Ishikawa (cell line): Measurements from ENCODE around the gene QRFPR.

ENCODE experiments used
- CEBPB ChIP-seq: IDR thresholded peaks from 2 replicates; pipeline ENCODE4 v1.6.1; 2012
- CREB1 ChIP-seq: IDR thresholded peaks from 2 replicates; pipeline ENCODE4 v1.6.1; 2012; ENCODE audit warnings: low read depth
- EGR1 ChIP-seq: IDR thresholded peaks from 2 replicates; pipeline ENCODE4 v1.6.1; 2012
- EP300 ChIP-seq: IDR thresholded peaks from 2 replicates; pipeline ENCODE4 v1.6.1; 2012; ENCODE audit warnings: borderline replicate concordance
- FOXM1 ChIP-seq: IDR thresholded peaks from 2 replicates; pipeline ENCODE4 v1.6.1; 2012; ENCODE audit warnings: low read depth, borderline replicate concordance
- MAX ChIP-seq: IDR thresholded peaks from 2 replicates; pipeline ENCODE4 v1.6.1; 2012
- NFIC ChIP-seq: IDR thresholded peaks from 2 replicates; pipeline ENCODE4 v1.6.1; 2012
- RAD21 ChIP-seq: IDR thresholded peaks from 2 replicates; pipeline ENCODE4 v1.6.1; 2012; ENCODE audit warnings: low read depth
- REST ChIP-seq: IDR thresholded peaks from 2 replicates; pipeline ENCODE4 v1.6.1; 2012; ENCODE audit warnings: low read depth, mild to moderate bottlenecking
- TAF1 ChIP-seq: IDR thresholded peaks from 2 replicates; pipeline ENCODE4 v1.6.1; 2012; ENCODE audit warnings: low read depth, mild to moderate bottlenecking
- TCF12 ChIP-seq: IDR thresholded peaks from 2 replicates; pipeline ENCODE4 v1.6.1; 2012; ENCODE audit warnings: low read depth
- TEAD4 ChIP-seq: IDR thresholded peaks from 2 replicates; pipeline ENCODE4 v1.6.1; 2012
- USF1 ChIP-seq: IDR thresholded peaks from 2 replicates; pipeline ENCODE4 v1.6.1; 2012
- YY1 ChIP-seq: IDR thresholded peaks from 2 replicates; pipeline ENCODE4 v1.6.1; 2012; ENCODE audit warnings: low read depth
- ZBTB7A ChIP-seq: IDR thresholded peaks from 2 replicates; pipeline ENCODE4 v1.6.1; 2012; ENCODE audit warnings: low read depth

The QRFPR gene

GRCh38 chr4:121397941-121398601 is 17.3 kb upstream of the QRFPR start:
- TF ChIP-seq EP300 (no peak), CREB1 (no peak)

GRCh38 chr4:121397434-121397833 is 16.6 kb upstream of the QRFPR start:
- TF ChIP-seq TAF1 (no peak), ZBTB7A (no peak), CEBPB (no peak)

GRCh38 chr4:121392426-121393086 is 11.7 kb upstream of the QRFPR start:
- TF ChIP-seq TAF1: no peak
- TF ChIP-seq FOXM1: no peak
- no peak for TF ChIP-seq EP300
- TF ChIP-seq EGR1: no peak
- TF ChIP-seq CEBPB: no peak
- no peak for TF ChIP-seq TCF12
- no peak for TF ChIP-seq USF1
- TF ChIP-seq RAD21: no peak

- TF ChIP-seq TCF12: no peak
- no peak for TF ChIP-seq TEAD4
- TF ChIP-seq CEBPB: no peak
- TF ChIP-seq TAF1: no peak
- no peak for TF ChIP-seq ZBTB7A
- TF ChIP-seq USF1: no peak
- no peak for TF ChIP-seq MAX
- no peak for TF ChIP-seq FOXM1
- no peak for TF ChIP-seq RAD21
- no peak for TF ChIP-seq EP300
- no peak for TF ChIP-seq REST
- no peak for TF ChIP-seq EGR1
- TF ChIP-seq CREB1: no peak
- no peak for TF ChIP-seq YY1
- no peak for TF ChIP-seq NFIC
Measured at GRCh38 chr4:121390335-121390734, 9.5 kb upstream of the QRFPR start.

GRCh38 chr4:121379276-121379675 is 1.5 kb downstream of the QRFPR start:
- TF ChIP-seq MAX (no peak), FOXM1 (no peak), CREB1 (no peak), TAF1 (no peak), YY1 (no peak), REST (no peak), USF1 (no peak), TEAD4 (no peak), CEBPB (no peak), ZBTB7A (no peak), NFIC (no peak), EGR1 (no peak), RAD21 (no peak), EP300 (no peak), TCF12 (no peak)

GRCh38 chr4:121377076-121377475 is 3.7 kb downstream of the QRFPR start:
- TF ChIP-seq CEBPB: no peak
- no peak for TF ChIP-seq EP300
- no peak for TF ChIP-seq RAD21
- TF ChIP-seq REST: no peak
- TF ChIP-seq YY1: no peak
- TF ChIP-seq TAF1: no peak
- no peak for TF ChIP-seq CREB1
- no peak for TF ChIP-seq ZBTB7A
- no peak for TF ChIP-seq MAX
- TF ChIP-seq FOXM1: no peak
- no peak for TF ChIP-seq USF1
- no peak for TF ChIP-seq TEAD4
- TF ChIP-seq NFIC: no peak
- TF ChIP-seq EGR1: no peak
- TF ChIP-seq TCF12: no peak
